Raji (cell line): ENCODE measurements around the gene FGF14.

ENCODE experiments used
- POLR2A ChIP-seq: IDR thresholded peaks from 2 replicates; pipeline ENCODE4 v1.6.1; 2011; ENCODE audit warnings: low read depth, low read length, control low read depth; ENCODE audit not compliant: insufficient read depth

Gene FGF14

DNA sequence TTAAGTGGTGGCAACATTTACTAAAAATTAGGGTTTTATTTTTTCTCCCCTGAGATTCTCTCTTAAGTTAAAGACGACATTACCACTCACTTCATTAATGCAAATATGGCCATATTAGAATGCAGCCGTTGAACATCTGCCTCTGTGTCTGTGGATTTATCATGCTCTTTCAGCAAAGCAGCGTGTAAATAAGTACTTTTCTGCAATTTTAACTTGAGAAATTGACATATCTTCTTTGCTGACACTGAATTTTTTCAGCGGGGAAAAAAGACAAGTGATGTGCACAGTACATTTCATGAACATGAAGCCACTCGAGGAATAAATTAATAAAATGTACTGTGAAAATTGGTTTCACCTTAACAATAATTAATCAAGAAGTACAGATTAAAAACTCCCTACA lies 543.0 kb downstream of the FGF14 start:
- no peak for TF ChIP-seq POLR2A

DNA sequence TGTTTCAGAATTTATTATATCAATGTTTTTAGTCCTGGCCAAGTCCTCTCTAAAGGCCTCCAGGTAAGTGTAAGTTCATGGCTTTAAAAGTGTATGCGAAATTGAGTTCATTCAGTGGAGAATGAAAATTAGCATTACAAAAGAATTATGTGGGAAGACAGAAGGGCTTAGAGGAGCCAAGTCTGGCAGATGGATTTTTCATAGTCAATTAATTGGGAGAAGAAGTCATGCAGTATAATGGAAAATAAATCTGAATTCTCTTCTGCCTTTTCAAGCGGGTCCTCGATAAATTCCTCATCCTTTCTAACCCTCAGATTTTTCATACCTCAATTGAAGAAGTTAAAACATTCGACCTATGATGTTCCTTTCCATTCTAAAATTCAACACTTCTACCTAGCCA lies 555.1 kb downstream of the FGF14 start:
- TF ChIP-seq POLR2A, result no peak

DNA sequence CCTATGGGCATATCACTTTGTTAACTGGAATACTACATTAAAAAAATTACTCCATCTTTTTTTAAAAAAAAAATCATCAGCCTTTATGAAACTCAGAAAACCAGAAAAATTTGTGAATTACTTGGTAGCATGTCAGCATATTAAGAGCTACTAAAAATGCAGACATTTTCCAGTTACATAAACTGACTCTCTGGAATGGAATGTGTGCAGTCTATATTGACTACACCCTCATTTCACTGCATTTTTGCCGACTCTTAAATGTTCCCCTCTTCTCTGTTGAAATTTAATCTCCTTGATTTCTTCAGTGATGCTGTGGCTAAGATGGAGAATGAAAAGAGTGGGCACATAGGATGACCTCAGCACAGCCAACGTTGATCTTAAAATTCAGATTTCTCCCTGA lies 555.6 kb downstream of the FGF14 start:
- no peak for TF ChIP-seq POLR2A

DNA sequence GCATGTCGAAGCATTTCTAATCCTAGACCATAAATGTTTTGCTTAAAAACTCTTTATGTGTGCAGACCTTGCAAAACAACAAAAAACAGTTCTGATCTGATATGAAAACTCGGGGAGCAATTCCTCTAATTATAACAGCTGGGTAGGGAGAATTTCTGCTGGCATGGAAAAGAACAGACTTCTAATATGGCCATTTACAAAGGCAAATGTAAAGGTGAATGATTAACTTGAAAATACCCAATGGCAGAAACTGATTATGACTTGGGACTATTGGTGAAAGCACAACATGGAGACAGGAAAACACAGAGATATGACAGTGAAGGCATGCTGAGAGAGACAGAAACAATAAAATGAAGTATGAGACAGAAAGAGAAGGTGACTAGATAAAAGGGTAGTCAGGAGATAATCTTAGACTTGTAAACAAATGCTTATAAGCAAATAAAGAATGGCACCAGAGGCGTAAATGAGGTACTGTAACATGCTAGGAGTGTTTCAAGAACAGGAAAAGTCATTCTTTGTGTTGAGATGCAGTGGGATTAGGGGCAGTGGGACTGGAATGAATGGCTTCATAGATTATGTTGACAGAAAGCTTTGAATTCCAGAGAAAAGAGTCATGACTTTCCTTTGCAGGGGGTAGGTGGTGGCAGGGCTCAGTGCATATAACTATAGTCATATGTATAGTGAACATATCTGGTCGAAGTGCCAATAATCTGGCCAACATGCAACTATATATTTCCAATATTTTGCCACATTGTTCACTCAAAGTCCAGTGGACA lies 556.4 kb downstream of the FGF14 start:
- TF ChIP-seq POLR2A, result no peak

DNA sequence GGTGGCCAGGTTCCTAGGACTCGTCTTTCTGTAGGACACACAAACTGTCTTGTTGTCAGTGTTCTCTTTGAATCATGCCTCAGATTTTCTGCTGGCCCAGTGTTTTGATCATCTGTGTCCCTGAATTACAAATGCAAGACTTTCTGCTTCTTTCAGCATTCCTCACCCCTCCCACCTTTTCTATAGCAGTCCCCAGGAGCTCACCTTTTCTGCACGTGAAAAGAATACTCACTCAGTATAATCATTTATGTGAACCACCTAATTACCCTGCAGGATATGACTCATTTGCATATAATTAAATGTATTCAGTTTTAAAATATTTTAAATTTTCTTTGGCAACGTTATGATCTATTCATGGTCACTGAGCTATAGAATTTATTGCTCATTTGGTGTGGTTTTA lies 560.1 kb downstream of the FGF14 start:
- TF ChIP-seq POLR2A, result no peak

DNA sequence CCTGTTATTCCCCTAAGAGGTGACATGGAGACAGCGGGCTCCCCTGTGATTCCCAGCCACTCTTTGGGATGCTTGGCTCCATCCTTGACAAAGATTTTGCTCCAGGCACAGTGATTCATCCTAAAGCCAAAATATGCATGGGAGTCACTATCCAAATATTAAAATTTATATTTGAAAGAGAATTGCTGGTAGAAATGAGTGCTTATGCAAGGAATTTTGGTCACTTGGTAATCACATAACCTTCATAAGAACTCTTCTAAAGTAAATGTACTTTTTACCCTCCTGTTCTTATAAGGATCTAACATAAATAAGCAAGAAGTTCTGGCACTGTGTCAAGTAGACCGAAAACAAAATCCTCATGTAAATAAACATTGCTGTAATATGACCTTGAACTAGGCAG lies 563.5 kb downstream of the FGF14 start:
- TF ChIP-seq POLR2A, result no peak

DNA sequence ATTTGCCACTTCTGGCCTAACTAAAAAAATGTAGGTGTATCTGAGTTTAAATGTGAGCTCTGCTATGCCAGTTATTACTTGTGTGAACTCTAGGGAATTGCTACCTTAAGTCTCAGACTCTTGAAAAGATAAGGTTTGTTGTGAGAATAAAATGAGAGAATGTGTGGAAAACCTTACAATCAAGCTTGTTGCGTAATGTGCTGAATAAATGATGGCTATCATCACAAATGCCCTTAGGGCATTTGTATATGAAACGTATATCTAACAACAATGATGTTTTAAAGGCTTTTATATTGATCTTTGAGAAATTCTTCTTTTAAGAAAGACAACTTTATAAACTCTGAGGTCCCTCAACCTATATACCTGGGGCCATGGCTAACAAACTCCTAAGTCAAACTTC lies 564.6 kb downstream of the FGF14 start:
- no peak for TF ChIP-seq POLR2A

DNA sequence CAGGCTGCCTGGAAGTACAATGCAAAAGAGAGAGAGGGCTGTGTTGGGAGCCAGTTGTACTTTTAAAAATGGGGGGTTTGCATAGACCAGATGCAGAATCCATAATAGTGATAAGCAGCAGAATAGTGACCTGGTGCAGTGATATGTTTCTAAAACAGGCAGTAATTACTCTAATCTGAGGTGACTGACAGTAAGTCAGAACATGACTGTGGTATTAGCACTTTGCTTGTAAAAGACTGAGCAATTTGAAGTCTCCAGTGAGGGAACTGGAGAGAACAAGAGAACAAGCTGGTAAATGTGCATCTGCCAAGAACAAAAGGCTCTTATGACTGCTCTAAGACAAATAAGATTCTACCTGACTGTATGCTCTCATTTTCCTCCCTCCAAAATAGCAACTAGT lies 565.9 kb downstream of the FGF14 start:
- TF ChIP-seq POLR2A, result no peak

DNA sequence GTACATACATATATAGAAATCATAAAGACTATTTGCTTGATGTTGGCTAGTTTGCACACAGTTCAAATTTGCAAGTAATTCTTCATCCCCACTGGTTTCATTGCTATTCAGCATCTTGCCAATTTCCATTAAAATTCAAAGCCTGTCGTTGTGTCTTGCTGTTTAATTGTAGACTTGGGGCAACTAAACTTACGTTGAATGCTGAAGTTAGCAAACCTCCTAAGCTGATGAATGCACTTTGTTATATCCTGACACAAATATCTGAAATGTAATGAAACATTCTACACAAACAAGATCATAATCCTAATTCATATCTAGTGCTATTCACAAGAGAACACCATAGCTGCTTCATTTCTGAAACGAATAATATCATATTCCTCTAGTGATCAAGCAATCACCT lies 568.2 kb downstream of the FGF14 start:
- no peak for TF ChIP-seq POLR2A

DNA sequence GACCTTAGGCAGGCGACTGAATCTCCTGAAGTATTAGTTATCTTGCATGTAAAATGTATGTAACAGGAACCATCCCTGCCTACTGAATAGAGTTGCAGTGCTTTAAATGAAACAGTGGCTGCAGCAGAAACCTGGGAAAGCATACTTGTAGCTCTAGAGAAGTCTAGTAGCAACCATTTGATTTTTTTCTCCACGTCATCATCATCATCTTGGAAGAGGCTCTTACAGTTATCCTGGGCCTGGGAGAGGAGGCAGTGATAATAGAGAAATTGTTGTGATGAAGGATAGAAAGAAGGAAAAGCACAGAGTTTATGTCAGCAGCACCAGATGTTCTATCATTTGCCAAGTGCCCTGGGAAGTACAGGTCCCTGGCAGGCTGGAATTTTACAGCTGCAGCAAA lies 571.8 kb downstream of the FGF14 start:
- TF ChIP-seq POLR2A, result no peak

DNA sequence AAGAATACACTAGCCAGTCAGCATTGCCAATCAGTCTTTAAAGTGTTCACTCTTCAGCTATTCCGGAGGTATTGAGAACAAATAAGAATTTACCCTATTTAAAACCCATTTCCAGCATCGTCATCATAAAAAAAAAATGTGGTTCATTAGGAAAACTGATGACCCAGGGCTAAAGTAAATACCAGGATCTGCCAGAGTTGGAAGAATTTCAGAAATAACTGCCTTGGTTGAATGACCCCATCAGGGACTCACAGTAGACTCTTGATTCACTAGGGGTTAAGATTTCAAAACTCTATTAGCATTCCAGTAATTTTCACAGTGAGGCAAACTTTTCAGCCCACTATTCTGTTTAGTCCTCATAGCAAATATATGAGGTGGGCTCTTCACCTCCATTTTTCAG lies 572.4 kb downstream of the FGF14 start:
- no peak for TF ChIP-seq POLR2A

DNA sequence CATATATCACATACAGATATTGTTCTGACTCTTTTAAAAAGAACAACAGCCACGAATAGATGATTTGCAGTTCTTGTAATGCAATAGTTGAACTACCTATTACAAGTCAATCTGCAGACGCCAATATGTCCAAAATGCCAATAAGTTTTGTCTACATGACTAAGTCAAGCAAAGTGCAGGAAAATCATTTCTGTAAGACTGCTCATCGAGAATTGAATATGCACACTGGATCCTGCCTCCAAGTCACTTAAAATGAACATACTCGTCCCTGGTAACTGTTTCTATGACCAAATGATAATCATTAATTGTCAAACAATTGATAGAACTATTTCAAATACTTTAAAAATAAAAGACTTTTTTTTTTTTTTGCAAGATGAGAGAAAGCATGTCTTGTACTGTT lies 573.7 kb downstream of the FGF14 start:
- TF ChIP-seq POLR2A, result no peak

DNA sequence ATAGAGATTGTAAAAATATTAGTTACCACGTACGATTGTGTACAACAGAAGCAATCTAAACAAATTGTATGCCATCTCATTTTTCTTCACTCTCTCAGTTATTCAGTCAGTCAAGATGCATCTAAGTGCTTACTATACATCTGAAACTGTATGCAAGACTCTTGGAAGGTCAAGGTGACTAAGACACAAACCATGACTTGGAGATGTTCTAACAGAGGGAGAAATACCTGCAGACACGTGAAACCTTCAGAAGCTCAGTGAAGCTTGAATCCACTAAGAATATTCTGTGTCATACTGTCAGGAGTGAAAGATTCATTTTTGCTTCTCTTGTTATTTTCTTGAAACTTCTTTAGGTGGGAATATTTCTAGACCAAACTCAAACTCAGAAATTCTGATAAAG lies 584.0 kb downstream of the FGF14 start:
- no peak for TF ChIP-seq POLR2A

DNA sequence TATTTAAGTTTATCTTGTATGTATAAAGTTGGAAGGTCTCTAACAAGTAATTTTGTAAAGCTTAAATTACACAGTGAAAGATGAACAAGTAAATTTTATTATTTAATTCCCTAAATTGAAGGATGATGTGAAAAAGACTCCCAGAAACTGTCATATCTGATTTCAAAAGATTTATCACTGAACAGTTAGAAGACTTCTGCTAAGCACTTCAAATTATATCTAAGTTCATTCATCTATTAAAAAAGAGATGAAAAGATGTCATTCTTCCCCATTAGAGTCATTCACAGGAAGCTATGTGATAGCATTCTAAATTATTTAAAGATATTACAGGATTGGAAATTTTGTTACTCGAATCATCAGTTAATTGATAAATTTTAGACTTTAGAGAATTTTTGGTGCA lies 590.0 kb downstream of the FGF14 start:
- TF ChIP-seq POLR2A, result no peak

DNA sequence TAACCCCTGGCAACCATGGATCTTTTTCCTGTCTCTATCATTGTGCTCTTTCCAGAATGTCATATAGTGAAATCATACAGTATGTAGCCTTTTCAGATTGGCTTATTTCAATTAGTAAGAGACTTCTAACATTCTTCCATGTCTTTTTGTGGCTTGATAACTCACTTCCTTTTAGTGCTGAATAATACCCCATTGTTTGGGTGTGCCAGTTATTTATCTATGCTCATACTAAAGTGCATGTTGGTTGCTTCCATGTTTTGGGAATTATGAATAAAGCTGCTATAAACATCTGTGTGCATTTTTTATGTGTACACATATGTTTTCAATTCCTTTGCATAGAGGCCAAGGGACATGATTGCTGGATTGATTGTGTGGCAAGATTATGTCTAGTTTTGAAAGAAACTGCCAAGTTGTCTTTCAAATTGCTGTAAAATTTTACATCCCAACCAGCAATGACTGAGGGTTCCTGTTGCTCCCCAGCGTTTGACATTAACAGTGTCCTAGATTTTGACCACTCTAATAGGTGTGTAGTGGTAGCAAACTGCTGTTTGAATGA lies 590.5 kb downstream of the FGF14 start:
- TF ChIP-seq POLR2A, result no peak

DNA sequence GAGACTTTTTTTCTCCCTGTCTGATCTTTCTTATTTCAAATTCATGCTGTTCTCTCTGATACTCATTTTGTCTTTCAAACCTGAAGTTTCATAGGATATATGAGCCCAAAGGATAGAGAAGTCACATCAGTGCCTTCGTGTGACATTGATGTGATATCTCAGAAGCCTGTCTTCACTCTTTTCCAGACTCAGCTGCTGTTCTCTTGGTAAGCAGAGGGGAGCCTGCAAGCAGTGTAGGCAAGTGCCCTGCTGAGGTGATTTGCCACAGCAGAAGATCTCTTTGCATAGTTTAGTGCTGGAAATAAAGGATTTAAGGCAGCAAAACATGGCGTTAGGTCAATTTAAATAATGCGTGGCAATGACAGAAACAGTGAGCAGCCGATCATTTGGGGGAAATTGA lies 602.7 kb downstream of the FGF14 start:
- no peak for TF ChIP-seq POLR2A

DNA sequence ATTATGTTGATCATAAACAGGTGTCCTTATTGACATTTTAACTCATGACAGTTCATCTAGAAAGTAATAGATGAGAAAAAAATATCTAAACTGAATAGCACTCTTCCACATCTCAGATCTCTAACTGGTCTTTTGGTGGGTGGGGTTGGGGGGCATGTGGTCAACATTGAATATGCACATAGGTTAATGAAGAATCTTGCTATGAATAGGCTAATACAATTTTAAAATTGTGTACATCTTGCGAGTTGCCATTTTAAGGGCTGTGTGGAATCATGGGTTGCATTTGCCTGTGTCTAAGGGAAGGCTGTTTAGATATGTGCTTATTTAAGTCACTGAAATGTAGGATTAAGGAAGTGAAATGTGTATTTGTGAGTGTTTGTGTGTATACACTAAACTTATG lies 603.4 kb downstream of the FGF14 start:
- TF ChIP-seq POLR2A, result no peak

DNA sequence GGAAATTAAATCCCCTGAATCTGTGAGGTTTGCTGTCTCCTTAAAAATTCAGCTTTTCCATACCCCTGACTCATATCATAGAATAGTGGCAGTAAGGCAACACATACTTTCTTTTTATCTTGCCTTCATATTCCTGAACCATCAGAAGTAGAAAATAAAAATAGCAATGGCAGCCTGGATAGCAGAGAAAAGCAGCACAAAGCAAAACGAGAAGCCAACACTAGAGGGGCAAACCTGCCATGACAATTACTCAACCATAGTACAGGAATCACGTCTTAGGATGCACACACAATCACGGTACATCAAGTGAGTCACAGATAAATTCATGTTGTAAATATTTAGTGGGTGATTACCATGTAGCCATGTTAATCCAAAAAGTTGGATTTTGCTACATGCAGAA lies 606.4 kb downstream of the FGF14 start:
- no peak for TF ChIP-seq POLR2A

DNA sequence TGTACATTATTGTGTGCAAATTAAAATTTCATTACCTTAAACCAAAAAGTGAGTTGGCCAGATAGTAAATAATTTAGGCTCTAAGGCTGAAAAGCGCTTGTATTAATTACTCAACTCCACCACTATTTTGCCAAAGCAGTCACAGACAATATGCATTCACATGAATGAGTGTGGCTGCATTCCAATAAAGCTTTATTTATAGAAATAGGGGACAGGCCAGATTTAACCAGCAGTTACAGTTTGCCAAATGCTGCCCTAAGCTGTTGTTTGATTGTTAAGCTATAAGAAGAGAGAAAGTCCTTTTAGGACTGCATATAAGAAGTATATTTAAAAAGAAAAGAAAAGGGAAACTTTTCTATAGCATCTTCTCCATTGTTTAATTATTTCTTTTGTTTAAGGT lies 606.8 kb downstream of the FGF14 start:
- no peak for TF ChIP-seq POLR2A
